Adrenal gland (tissue), 5 donors: Measurements from ENCODE around the gene HJV.
"Not testable (repeated sequence)": the region's sequence is repeated elsewhere in the genome, so short reads cannot be mapped to it uniquely, and the experiment has no call there.

Experiments used
- POLR2A ChIP-seq, 2 donors: fragments of 450-650 bp; IDR thresholded peaks; one replicate each; pipeline ENCODE4 v1.6.1; 2017; ENCODE audit warnings: antibody characterized with exemption in 2 of 2, mild to moderate bottlenecking in 2 of 2, moderate library complexity in 1 of 2
- TF ChIP-seq, protein P1 (sequence below), 6 experiments: fragments of 450-650 bp in 4 of 6; fragments of 200-600 bp in 2 of 6; sonication (generic) in 1 of 6; IDR thresholded peaks; 1 replicate in 5 of 6; 2 replicates in 1 of 6; pipeline versions ENCODE4 v1.5.1 to v1.8.0; 2016 to 2021; ENCODE audit warnings: antibody characterized with exemption in 6 of 6, mild to moderate bottlenecking in 2 of 6, moderate library complexity in 1 of 6
- donor health status: DM: no; HTN: no; CAD: no.

DNA sequence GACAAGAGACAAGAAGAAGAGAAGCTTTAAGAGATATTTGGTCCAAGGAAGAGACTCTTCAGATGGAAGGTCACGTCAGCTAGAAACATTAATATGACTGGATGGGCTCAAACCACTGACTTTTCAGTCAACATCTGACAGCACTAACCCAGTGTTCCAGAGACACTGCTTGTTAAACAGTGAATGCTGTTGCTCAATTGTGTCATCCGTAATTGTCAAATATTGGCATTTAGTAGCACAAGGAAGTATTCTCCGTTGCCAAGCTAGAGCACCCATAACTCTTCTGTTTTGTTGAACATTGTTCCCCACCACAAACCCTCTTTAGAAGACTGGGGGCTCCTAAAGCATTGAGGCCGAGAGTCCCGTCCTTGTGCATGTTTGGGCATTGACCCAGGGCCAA is 37.6 kb upstream of the HJV start:
- TF ChIP-seq, protein P1, sequence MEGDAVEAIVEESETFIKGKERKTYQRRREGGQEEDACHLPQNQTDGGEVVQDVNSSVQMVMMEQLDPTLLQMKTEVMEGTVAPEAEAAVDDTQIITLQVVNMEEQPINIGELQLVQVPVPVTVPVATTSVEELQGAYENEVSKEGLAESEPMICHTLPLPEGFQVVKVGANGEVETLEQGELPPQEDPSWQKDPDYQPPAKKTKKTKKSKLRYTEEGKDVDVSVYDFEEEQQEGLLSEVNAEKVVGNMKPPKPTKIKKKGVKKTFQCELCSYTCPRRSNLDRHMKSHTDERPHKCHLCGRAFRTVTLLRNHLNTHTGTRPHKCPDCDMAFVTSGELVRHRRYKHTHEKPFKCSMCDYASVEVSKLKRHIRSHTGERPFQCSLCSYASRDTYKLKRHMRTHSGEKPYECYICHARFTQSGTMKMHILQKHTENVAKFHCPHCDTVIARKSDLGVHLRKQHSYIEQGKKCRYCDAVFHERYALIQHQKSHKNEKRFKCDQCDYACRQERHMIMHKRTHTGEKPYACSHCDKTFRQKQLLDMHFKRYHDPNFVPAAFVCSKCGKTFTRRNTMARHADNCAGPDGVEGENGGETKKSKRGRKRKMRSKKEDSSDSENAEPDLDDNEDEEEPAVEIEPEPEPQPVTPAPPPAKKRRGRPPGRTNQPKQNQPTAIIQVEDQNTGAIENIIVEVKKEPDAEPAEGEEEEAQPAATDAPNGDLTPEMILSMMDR (IDR thresholded peaks at IDR 0.05), result not testable (repeated sequence)
- TF ChIP-seq POLR2A (IDR thresholded peaks at IDR 0.05), result not testable (repeated sequence)
